CD4-positive, alpha-beta memory T cell (primary cell): ENCODE data around the gene NPR3. TPM values are rescaled to one million over a fixed set of nuclear protein-coding genes. Genes with fewer than 3 reads are reported as not detected.

ENCODE experiments used
- CTCF ChIA-PET: fragments of 350-600 bp; sonication (Branson Sonifier 250); formaldehyde crosslinking; loops from one replicate; lab custom pipeline; 2021; ENCODE audit warnings: inconsistent platforms; ENCODE audit not compliant: partially characterized antibody; lab: Charles Lee
- POLR2A ChIA-PET: fragments of 350-600 bp; sonication (Branson Sonifier 250); formaldehyde crosslinking; loops from one replicate; lab custom pipeline; 2021; ENCODE audit not compliant: partially characterized antibody; lab: Charles Lee
- DNase-seq, 5 donors: peaks; one replicate each; pipeline versions ENCODE4 v3.0.0 to v3.0.0-alpha.2; 2020 to 2022; ENCODE audit warnings: mixed read lengths in 1 of 5
- H3K27ac ChIP-seq: one replicate; pipeline ENCODE4 v1.7.0; 2013; ENCODE audit warnings: low read depth, low read length
- H3K27me3 ChIP-seq: 2 replicates; pipeline ENCODE4 v1.7.0; 2013; ENCODE audit warnings: mild to moderate bottlenecking, low read length, moderate library complexity; ENCODE audit not compliant: insufficient read depth
- H3K36me3 ChIP-seq: 2 replicates; pipeline ENCODE4 v1.7.0; 2013; ENCODE audit warnings: mild to moderate bottlenecking, low read length, moderate library complexity; ENCODE audit not compliant: insufficient read depth
- H3K4me1 ChIP-seq: 2 replicates; pipeline ENCODE4 v1.7.0; 2013; ENCODE audit warnings: mild to moderate bottlenecking, low read length, moderate library complexity; ENCODE audit not compliant: insufficient read depth
- H3K4me3 ChIP-seq, 2 donors: one replicate each; pipeline ENCODE4 v1.7.0; 2013; ENCODE audit warnings: low read length in 2 of 2, mild to moderate bottlenecking in 1 of 2
- H3K9me3 ChIP-seq, 2 donors: one replicate each; pipeline ENCODE4 v1.7.0; 2013; ENCODE audit warnings: low read length in 2 of 2, control low read depth in 1 of 2; ENCODE audit not compliant: control insufficient read depth in 1 of 2
- H3K27ac Mint-ChIP-seq, 7 donors: one replicate each; pipeline ENCODE4 v1.8.0; 2020 to 2021; ENCODE audit warnings: mixed read lengths in 7 of 7, mild to moderate bottlenecking in 6 of 7, inconsistent platforms in 3 of 7, moderate library complexity in 3 of 7
- H3K27me3 Mint-ChIP-seq, 2 donors: one replicate each; pipeline ENCODE4 v1.8.0; 2020 to 2021; ENCODE audit warnings: mixed read lengths in 2 of 2
- H3K36me3 Mint-ChIP-seq, 2 donors: one replicate each; pipeline ENCODE4 v1.8.0; 2020 to 2021; ENCODE audit warnings: mixed read lengths in 2 of 2, inconsistent platforms in 1 of 2, mild to moderate bottlenecking in 1 of 2
- H3K4me1 Mint-ChIP-seq, 4 donors: one replicate each; pipeline ENCODE4 v1.8.0; 2020 to 2021; ENCODE audit warnings: mixed read lengths in 4 of 4, mild to moderate bottlenecking in 1 of 4
- H3K4me3 Mint-ChIP-seq, 8 donors: one replicate each; pipeline ENCODE4 v1.8.0; 2020 to 2021; ENCODE audit warnings: mixed read lengths in 8 of 8, mild to moderate bottlenecking in 7 of 8, moderate library complexity in 6 of 8, inconsistent platforms in 3 of 8
- H3K9me3 Mint-ChIP-seq, 8 donors: one replicate each; pipeline ENCODE4 v1.8.0; 2020 to 2021; ENCODE audit warnings: mixed read lengths in 8 of 8, mild to moderate bottlenecking in 5 of 8, inconsistent platforms in 3 of 8, moderate library complexity in 1 of 8
- intact Hi-C: fragments of 100-400 bp; cut with micrococcal nuclease; formaldehyde crosslinking; loops from one replicate; pipeline ENCODE4 v1.15.1; 2023
- polyA plus RNA-seq, 2 donors: library from polyadenylated mRNA; unstranded; fragments of 300-500 nt; fragmentation: Illumina TruSeq; gene quantifications; one replicate each; pipeline ENCODE4 v1.2.3, GENCODE V29; 2021
- total RNA-seq, 2 experiments: library from RNA; stranded (reverse); gene quantifications; one replicate each; pipeline ENCODE4 v1.2.3, GENCODE V29; 2021

The NPR3 gene
- total and polyA plus RNA-seq, 4 experiments from 2014 or later: 0.06 TPM; not detected in 3

- H3K4me1 Mint-ChIP-seq: peaks cover 13 to 35% (median 19%) of the 10 kb centered on the region in 4 donors
- Histone ChIP-seq H3K36me3 (no peaks in the 10 kb centered on the region), H3K4me1 (peaks cover 7% of the 10 kb centered on the region), H3K27me3 (peaks cover 14% of the 10 kb centered on the region), H3K4me3 (no peak overlapping the region), H3K9me3 (no peaks in the 10 kb centered on the region), H3K27ac (no peak overlapping the region)
- DNase-seq: no peak
- H3K27ac Mint-ChIP-seq: no peak overlapping the region
- peaks cover 0 to 4% (median 0%) of the 10 kb centered on the region in 8 donors for H3K9me3 Mint-ChIP-seq
- intact Hi-C loops: no loop called here
- H3K27me3 Mint-ChIP-seq: peaks cover 33 to 40% of the 10 kb centered on the region in 2 donors
- CTCF ChIA-PET: no interaction called here
- POLR2A ChIA-PET: no interaction called here
- H3K36me3 Mint-ChIP-seq: no peaks in the 10 kb centered on the region
- H3K4me3 Mint-ChIP-seq: peak overlapping the region in 7 of 8 donors; percentile 35 to 73 (median 62)
These were observed 760 bp downstream of the NPR3 start for GRCh38 chr5:32711681-32712480.

DNA sequence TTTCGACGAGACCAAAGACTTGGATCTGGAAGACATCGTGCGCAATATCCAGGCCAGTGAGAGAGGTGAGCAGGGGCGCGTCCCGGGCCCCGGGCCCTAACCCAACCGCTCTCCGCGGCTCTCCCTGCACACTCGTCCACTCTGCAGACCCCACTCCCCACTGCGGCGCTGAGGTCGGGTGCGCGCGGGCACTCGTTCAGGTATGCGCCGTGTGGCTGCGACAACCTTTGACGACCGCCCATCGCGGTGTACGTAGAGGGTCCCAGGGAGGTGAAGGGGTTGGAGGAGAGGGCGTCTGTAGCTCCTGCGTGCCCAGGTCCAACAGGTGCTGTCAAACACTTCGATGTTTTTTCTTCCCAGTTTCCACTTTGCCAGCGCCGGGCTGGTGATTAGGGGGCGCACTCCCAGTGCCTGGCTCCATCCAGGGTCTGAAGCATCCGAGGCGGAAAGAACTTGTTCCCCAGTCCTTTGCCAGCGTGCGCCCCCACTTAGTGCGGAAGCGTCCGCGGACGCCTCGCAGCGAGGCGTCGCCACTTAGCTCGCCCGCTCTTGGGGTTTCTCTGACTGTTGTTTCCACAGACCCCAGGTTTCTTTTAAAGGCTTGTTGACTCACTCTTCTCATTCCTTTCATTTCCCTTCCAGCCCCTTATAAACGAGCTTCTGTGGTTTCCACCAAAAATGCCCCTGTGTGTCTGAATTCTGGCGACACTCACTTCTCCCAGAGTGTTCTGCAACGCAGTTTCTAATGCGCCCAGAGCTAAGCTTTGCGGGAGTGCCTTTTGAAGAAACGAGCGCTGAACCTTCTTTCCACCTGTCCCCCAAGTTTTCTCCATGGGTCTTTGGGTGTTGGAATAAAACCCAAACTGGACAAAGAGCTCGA is 1.6 kb downstream of the NPR3 start:
- Histone ChIP-seq H3K4me3 (no peak overlapping the region), H3K27me3 (peaks cover 14% of the 10 kb centered on the region), H3K4me1 (peaks cover 7% of the 10 kb centered on the region), H3K9me3 (no peaks in the 10 kb centered on the region), H3K36me3 (no peaks in the 10 kb centered on the region), H3K27ac (no peak overlapping the region)
- POLR2A ChIA-PET: no interaction called here
- intact Hi-C loops: no loop called here
- H3K4me1 Mint-ChIP-seq: peaks cover 13 to 35% (median 19%) of the 10 kb centered on the region in 4 donors
- no peak overlapping the region for H3K27ac Mint-ChIP-seq
- CTCF ChIA-PET: no interaction called here
- peaks cover 0 to 10% (median 0%) of the 10 kb centered on the region in 8 donors for H3K9me3 Mint-ChIP-seq
- H3K36me3 Mint-ChIP-seq: no peaks in the 10 kb centered on the region
- DNase-seq: no peak
- peak overlapping the region in 7 of 8 donors; percentile 15 to 65 (median 39) for H3K4me3 Mint-ChIP-seq
- peaks cover 30 to 39% of the 10 kb centered on the region in 2 donors for H3K27me3 Mint-ChIP-seq

DNA sequence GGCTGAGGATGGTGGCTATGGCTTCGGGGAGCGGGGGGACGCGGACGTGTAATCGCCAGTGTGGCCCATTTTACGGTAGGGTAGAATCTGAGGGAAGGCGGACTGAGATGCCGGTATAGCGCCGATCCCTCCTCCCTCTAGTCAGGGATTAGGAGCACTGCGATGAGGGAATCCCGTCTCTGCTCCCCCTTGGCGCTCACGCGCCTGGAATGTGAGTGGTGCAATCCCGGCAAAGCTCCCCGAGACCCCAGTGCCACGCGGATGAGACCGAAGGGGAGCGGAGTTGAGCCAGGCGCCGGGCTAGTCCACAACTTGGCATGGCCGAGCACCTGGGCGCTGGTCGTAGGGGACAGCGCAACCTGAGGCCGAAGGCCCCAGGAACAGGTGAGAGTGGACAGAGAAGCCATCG is 2.2 kb downstream of the NPR3 start:
- peaks cover 13 to 35% (median 19%) of the 10 kb centered on the region in 4 donors for H3K4me1 Mint-ChIP-seq
- peaks cover 7% of the 10 kb centered on the region for H3K4me1 ChIP-seq
- no peaks in the 10 kb centered on the region for H3K36me3 ChIP-seq
- ChIA-PET CTCF (no interaction called here), POLR2A (no interaction called here)
- peaks cover 14% of the 10 kb centered on the region for H3K27me3 ChIP-seq
- peaks cover 0 to 12% (median 2%) of the 10 kb centered on the region in 8 donors for H3K9me3 Mint-ChIP-seq
- H3K27me3 Mint-ChIP-seq: peaks cover 30 to 39% of the 10 kb centered on the region in 2 donors
- no peak overlapping the region for H3K27ac ChIP-seq
- no peak for DNase-seq
- H3K9me3 ChIP-seq: no peaks in the 10 kb centered on the region
- H3K27ac Mint-ChIP-seq: no peak overlapping the region
- no peak overlapping the region for H3K4me3 ChIP-seq
- H3K4me3 Mint-ChIP-seq: peak overlapping the region in 2 of 8 donors; percentile 29 to 53
- no peaks in the 10 kb centered on the region for H3K36me3 Mint-ChIP-seq
- intact Hi-C loops: no loop called here

DNA sequence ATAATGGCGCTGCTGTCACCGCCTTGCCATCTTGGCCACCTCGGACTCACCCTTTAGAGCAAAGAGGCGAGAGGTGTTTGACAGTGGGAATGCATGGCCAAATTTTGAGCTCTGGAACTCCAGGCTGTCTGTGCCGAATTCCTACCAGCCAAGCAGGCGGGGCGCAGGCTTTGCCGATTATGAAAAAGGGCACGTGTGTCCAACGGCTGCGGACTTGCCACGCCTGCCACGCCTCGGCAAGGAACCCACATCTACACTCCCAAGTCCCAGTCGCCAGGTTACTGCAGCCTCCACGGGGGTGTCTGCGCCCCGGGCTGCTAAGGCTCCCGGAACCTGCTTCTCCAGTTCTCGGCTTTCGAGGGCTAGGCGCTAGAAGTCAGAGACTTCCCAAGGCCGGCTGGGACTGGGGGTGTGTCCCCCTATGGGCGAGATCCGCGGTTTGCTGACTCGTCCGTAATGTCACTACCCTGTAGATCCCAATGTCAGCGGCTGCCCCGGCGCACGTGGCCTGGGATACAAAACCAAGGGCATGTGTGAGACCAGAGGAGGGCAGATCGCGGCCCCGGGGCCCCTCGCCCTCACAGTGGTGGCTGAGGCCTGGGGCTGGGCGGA is 2.8 kb downstream of the NPR3 start:
- Mint-ChIP-seq H3K27ac (no peak overlapping the region), H3K36me3 (no peaks in the 10 kb centered on the region), H3K4me3 (peak overlapping the region in 1 of 8 donors; percentile 29), H3K4me1 (peaks cover 13 to 35% (median 19%) of the 10 kb centered on the region in 4 donors), H3K27me3 (peaks cover 29 to 37% of the 10 kb centered on the region in 2 donors), H3K9me3 (peaks cover 0 to 17% (median 3%) of the 10 kb centered on the region in 8 donors)
- no peak overlapping the region for H3K4me3 ChIP-seq
- H3K9me3 ChIP-seq: no peaks in the 10 kb centered on the region
- peaks cover 7% of the 10 kb centered on the region for H3K4me1 ChIP-seq
- intact Hi-C loops: no loop called here
- ChIA-PET POLR2A (no interaction called here), CTCF (no interaction called here)
- no peak overlapping the region for H3K27ac ChIP-seq
- no peak for DNase-seq
- H3K36me3 ChIP-seq: no peaks in the 10 kb centered on the region
- H3K27me3 ChIP-seq: peaks cover 13% of the 10 kb centered on the region

- Histone ChIP-seq H3K4me1 (peaks cover under 1% of the 10 kb centered on the region), H3K9me3 (no peaks in the 10 kb centered on the region), H3K36me3 (no peaks in the 10 kb centered on the region), H3K27me3 (peaks cover 6% of the 10 kb centered on the region), H3K4me3 (no peak overlapping the region), H3K27ac (no peak overlapping the region)
- Mint-ChIP-seq H3K27ac (no peak overlapping the region), H3K9me3 (peaks cover 0 to 27% (median 10%) of the 10 kb centered on the region in 8 donors), H3K27me3 (peaks cover 25 to 30% of the 10 kb centered on the region in 2 donors), H3K4me3 (no peak overlapping the region), H3K4me1 (peaks cover 9 to 30% (median 14%) of the 10 kb centered on the region in 4 donors), H3K36me3 (no peaks in the 10 kb centered on the region)
- intact Hi-C loops: no loop called here
- ChIA-PET POLR2A (no interaction called here), CTCF (no interaction called here)
- DNase-seq: no peak
These were observed 3.7 kb downstream of the NPR3 start for GRCh38 chr5:32714836-32715235.

DNA sequence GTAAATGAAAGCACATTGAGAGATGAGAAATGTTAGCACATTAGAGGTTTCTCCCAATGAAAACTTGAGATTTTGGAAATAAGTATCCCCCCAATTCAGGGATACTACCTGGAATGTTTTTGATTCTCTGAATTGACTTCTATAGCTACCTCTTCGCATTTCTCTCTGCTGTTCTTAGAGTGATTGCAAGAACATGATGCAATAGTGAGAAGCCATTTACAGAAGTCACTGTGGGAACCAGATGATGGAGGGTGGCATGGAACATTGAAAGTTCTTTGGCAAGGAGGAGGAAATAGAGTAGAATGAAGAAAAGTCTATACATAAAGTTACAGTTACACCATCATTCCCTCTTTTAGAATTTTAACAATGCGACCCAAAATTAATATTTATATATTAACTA is 9.2 kb downstream of the NPR3 start:
- no peak overlapping the region for H3K4me3 ChIP-seq
- no peaks in the 10 kb centered on the region for H3K36me3 ChIP-seq
- H3K36me3 Mint-ChIP-seq: no peaks in the 10 kb centered on the region
- ChIA-PET POLR2A (no interaction called here), CTCF (no interaction called here)
- intact Hi-C loops: no loop called here
- no peaks in the 10 kb centered on the region for H3K4me1 Mint-ChIP-seq
- H3K27me3 ChIP-seq: no peaks in the 10 kb centered on the region
- peaks cover 0 to 30% (median 12%) of the 10 kb centered on the region in 8 donors for H3K9me3 Mint-ChIP-seq
- no peak overlapping the region for H3K27ac Mint-ChIP-seq
- no peak for DNase-seq
- H3K9me3 ChIP-seq: no peaks in the 10 kb centered on the region
- no peak overlapping the region for H3K4me3 Mint-ChIP-seq
- H3K27me3 Mint-ChIP-seq: peaks cover 11 to 15% of the 10 kb centered on the region in 2 donors
- no peaks in the 10 kb centered on the region for H3K4me1 ChIP-seq
- H3K27ac ChIP-seq: no peak overlapping the region
